ENCODE data around the gene HMG20B. TPM values are rescaled to one million over a fixed set of nuclear protein-coding genes. Genes with fewer than 3 reads are reported as not detected.
A peak's percentile ranks its signal among the peaks of the same experiment; 100 is the strongest.

HMG20B gene
- polyA plus RNA-seq, 1 of the 3 experiments (the other 2 are of a cell fraction): 92.0 TPM

DNA sequence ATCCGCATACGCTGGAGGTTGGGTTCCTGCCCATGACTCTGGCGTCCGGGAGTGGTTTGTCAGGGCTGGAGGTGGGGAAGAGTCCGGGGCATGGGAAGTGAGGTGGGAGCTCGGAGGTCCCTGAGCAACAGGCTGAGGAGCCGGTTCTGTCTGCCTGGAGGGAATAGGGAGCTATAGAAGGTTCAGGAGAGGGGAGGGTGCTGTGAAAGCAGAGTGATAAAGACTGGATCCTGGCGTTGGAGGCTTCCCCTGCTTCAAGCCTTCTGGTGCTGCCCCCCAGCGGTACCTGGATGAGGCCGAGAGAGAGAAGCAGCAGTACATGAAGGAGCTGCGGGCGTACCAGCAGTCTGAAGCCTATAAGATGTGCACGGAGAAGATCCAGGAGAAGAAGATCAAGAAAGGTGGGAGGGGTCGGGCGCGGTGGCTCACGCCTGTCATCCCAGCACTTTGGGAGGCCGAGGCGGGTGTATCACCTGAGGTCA is 2.6 kb downstream of the HMG20B start:
- H3K36me3 ChIP-seq (replicated peaks in 1 of 2; ENCODE audit: control insufficient read depth in 1 of 2, insufficient read depth in 2 of 2, low read length in 1 of 2): peaks cover 6 to 13% of the 10 kb centered on the region in 2 experiments
- H3K4me2 ChIP-seq: no peak overlapping the region
- no peak overlapping the region for H3K9ac ChIP-seq
- DNase-seq: peak; percentile 10
- H2AFZ ChIP-seq (ENCODE audit: low read depth): no peak overlapping the region
- no peaks in the 10 kb centered on the region for H3K9me3 ChIP-seq
- no peaks in the 10 kb centered on the region for H3K27me3 ChIP-seq (ENCODE audit: insufficient read depth)
- no peaks in the 10 kb centered on the region for H3K9me2 ChIP-seq
- CTCF ChIA-PET: interaction anchor here (1.0 to 5.8 kb wide), 5 partner anchors 10 to 146 kb away, joined by 4 to 38 read pairs (median 5); partner anchors contain the start of genes GIPC3 and MFSD12
- H3K27ac ChIP-seq (ENCODE audit: low read depth in 2 of 2, low read length in 1 of 2): no peak overlapping the region
- 91% methylated on average over 19 of the region's 19 CpGs for WGBS (ENCODE audit: low lambda C conversion rate)
- POLR2A ChIA-PET: interaction anchor here (0.7 kb wide), 1 partner anchor 1651 kb away, joined by 4 read pairs; no protein-coding TSS in a partner anchor
- peaks cover 4% of the 10 kb centered on the region; the same call in 1 of the 2 replicates for H4K20me1 ChIP-seq (ENCODE audit: insufficient read depth)
- H3K4me1 ChIP-seq (ENCODE audit: control insufficient read depth in 1 of 2, insufficient read depth in 2 of 2, low read depth in 1 of 2, low read length in 1 of 2): peaks cover under 1 to 5% of the 10 kb centered on the region in 2 experiments; a peak in 1 of 4 replicates
- peaks cover 29% of the 10 kb centered on the region for H3F3A ChIP-seq (replicated peaks; ENCODE audit: insufficient read depth)
- H3K79me2 ChIP-seq (ENCODE audit: insufficient read depth): peaks cover 9% of the 10 kb centered on the region
- TF ChIP-seq RAD21 (IDR thresholded peaks at IDR 0.05; ENCODE audit: low read length): no peak
- TF ChIP-seq GATA2 (CRISPR knock-in tag; IDR thresholded peaks at IDR 0.05): no peak
- TF ChIP-seq, protein P1, sequence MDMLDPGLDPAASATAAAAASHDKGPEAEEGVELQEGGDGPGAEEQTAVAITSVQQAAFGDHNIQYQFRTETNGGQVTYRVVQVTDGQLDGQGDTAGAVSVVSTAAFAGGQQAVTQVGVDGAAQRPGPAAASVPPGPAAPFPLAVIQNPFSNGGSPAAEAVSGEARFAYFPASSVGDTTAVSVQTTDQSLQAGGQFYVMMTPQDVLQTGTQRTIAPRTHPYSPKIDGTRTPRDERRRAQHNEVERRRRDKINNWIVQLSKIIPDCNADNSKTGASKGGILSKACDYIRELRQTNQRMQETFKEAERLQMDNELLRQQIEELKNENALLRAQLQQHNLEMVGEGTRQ (IDR thresholded peaks at IDR 0.05; ENCODE audit: borderline replicate concordance, low read depth, low read length): no peak
- TF ChIP-seq RFX5 (IDR thresholded peaks at IDR 0.05; ENCODE audit: low read length): no peak
- no peak for TF ChIP-seq CHD2 (IDR thresholded peaks at IDR 0.05; ENCODE audit: low read length, partially characterized antibody)
- TF ChIP-seq JUND (IDR thresholded peaks at IDR 0.05): no peak
- no peak for TF ChIP-seq FOXJ3 (CRISPR knock-in tag; IDR thresholded peaks at IDR 0.05)
- TF ChIP-seq, protein P2, sequence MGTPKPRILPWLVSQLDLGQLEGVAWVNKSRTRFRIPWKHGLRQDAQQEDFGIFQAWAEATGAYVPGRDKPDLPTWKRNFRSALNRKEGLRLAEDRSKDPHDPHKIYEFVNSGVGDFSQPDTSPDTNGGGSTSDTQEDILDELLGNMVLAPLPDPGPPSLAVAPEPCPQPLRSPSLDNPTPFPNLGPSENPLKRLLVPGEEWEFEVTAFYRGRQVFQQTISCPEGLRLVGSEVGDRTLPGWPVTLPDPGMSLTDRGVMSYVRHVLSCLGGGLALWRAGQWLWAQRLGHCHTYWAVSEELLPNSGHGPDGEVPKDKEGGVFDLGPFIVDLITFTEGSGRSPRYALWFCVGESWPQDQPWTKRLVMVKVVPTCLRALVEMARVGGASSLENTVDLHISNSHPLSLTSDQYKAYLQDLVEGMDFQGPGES (IDR thresholded peaks at IDR 0.05; ENCODE audit: low read depth, low read length): no peak
- H3K4me3 ChIP-seq (ENCODE audit: low read depth in 2 of 2, low read length in 1 of 2): no peak overlapping the region

DNA sequence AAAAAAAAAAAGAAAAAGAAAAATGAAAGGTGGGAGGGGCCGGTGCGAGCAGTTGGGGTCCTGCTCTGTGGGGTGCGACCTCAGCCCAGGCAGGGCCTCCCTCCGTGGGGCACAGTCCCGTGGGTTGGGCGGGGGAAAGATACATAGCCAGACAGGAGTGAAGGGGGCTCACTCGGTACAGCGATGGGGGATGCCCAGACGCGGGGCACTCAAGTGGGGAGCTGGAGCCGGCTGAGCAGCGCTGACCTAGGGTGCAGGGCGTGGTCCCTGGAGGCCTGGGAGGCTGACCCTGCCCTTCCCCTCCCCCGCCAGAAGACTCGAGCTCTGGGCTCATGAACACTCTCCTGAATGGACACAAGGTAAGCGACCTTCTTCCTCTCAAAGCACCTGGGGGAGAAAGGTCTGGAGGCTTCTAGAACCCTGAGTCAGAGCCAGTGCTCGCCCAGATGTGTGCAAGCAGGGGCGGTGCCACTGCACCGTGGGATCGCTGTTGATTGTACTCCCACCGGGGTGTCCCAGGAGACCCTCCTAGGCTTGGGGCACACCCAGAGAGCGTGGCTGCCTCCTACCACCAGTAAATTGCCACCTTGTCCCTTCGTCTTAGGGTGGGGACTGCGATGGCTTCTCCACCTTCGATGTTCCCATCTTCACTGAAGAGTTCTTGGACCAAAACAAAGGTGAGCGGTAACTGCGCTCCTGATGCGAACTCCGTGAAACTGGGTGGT is 3.4 kb downstream of the HMG20B start:
- Histone ChIP-seq H3K79me2 (ENCODE audit: insufficient read depth) (peaks cover 9% of the 10 kb centered on the region), H3K9ac (no peak overlapping the region), H3K4me1 (ENCODE audit: control insufficient read depth in 1 of 2, insufficient read depth in 2 of 2, low read depth in 1 of 2, low read length in 1 of 2) (peaks cover 5 to 7% of the 10 kb centered on the region in 2 experiments; a peak in 2 of 4 replicates), H3F3A (replicated peaks; ENCODE audit: insufficient read depth) (peaks cover 31% of the 10 kb centered on the region), H3K27me3 (ENCODE audit: insufficient read depth) (no peaks in the 10 kb centered on the region), H3K9me2 (no peaks in the 10 kb centered on the region), H3K27ac (ENCODE audit: low read depth in 2 of 2, low read length in 1 of 2) (no peak overlapping the region), H3K4me3 (ENCODE audit: low read depth in 2 of 2, low read length in 1 of 2) (no peak overlapping the region), H4K20me1 (ENCODE audit: insufficient read depth) (peaks cover 4% of the 10 kb centered on the region; the same call in 1 of the 2 replicates), H3K4me2 (no peak overlapping the region), H3K36me3 (replicated peaks in 1 of 2; ENCODE audit: control insufficient read depth in 1 of 2, insufficient read depth in 2 of 2, low read length in 1 of 2) (peaks cover 6 to 13% of the 10 kb centered on the region in 2 experiments), H2AFZ (ENCODE audit: low read depth) (no peak overlapping the region), H3K9me3 (no peaks in the 10 kb centered on the region)
- peak; percentile 14 for DNase-seq
- WGBS (ENCODE audit: low lambda C conversion rate): 95% methylated on average over 25 of the region's 29 CpGs
- ChIA-PET CTCF (interaction anchor here (0.5 to 5.8 kb wide), 4 partner anchors 10 to 827 kb away, joined by 3 to 38 read pairs (median 4); partner anchors contain the start of gene GIPC3), POLR2A (no interaction called here)
- TF ChIP-seq MXI1 (IDR thresholded peaks at IDR 0.05; ENCODE audit: low read depth, low read length): no peak
- TF ChIP-seq RXRA (IDR thresholded peaks at IDR 0.05; ENCODE audit: borderline replicate concordance, low read depth): no peak
